ENCODE measurements around the gene RABEP2. TPM values are rescaled to one million over a fixed set of nuclear protein-coding genes. Genes with fewer than 3 reads are reported as not detected.

Gene RABEP2
- total RNA-seq, 1 donor from 2014 or later = 52.1 TPM

Other genes starting within 250 kb of the RABEP2 start
- 75.2 and 177 TPM in 2 replicates for gene EIF3C, start 213.8 kb downstream of the RABEP2 start, total RNA-seq
- 4.5 TPM in 1 of 2 replicates, not detected in the other for gene NPIPB9, start 173.5 kb downstream of the RABEP2 start, total RNA-seq
- 26.6 and 92.6 TPM in 2 replicates for gene ATXN2L, start 102.2 kb downstream of the RABEP2 start, total RNA-seq
- gene TUFM, start 78.9 kb downstream of the RABEP2 start, total RNA-seq = 129 and 130 TPM in 2 replicates
- 10.8 and 21.4 TPM in 2 replicates for gene SH2B1, start 61.4 kb downstream of the RABEP2 start, total RNA-seq
- 0.10 TPM in 1 of 2 replicates, not detected in the other for gene ATP2A1, start 46.8 kb downstream of the RABEP2 start, total RNA-seq
- not detected in 2 replicates for gene CD19, start 6.7 kb upstream of the RABEP2 start, total RNA-seq
- 18.1 and 23.8 TPM in 2 replicates for gene NFATC2IP, start 25.7 kb upstream of the RABEP2 start, total RNA-seq
- 21.0 and 36.0 TPM in 2 replicates for gene SPNS1, start 49.5 kb upstream of the RABEP2 start, total RNA-seq
- 0.30 TPM in 1 of 2 replicates, not detected in the other for gene LAT, start 59.8 kb upstream of the RABEP2 start, total RNA-seq

Data from renal cortical epithelial cell (primary cell).